Stimulated activated CD4-positive, alpha-beta T cell treated with anti-CD3 and anti-CD28 coated beads, Interleukin-1b, Interleukin-23, amount 100 ng/mL, for 4 hours (primary cell): Measurements from ENCODE around the gene DVL3.
"Not testable (repeated sequence)": the region's sequence is repeated elsewhere in the genome, so short reads cannot be mapped to it uniquely, and the experiment has no call there.

Experiments
- DNase-seq, 2 donors: peaks; one replicate each; pipeline ENCODE4 v3.0.0-alpha.2; 2020; ENCODE audit warnings: low read depth in 2 of 2

The DVL3 gene

GRCh38 chr3:184154885-184155643 is at the start of gene DVL3:
Gene DVL3, plus strand, starts transcription at chr3:184155377. Its CDS starts 259 bp downstream, at chr3:184155636.
- DNase-seq, result peak in 1 of 2 donors; percentile 45

DNA sequence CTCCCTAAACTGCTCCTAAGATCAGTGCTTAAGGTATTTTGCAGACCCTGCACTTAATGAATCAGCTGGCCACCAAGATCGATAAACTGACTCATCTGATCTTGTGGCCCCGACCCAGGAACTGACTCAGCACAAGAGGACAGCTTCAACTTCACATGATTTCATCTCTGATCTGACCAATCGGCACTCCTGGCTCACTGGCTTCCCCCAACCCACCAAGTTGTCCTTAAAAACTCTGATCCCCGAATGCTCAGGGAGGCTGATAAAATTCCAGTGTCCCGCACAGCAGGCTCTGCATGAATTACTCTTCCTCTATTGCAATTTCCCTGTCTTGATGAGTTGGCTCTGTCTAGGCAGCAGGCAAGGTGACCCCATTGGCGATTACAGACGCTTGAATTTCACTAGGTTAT is 44.9 kb upstream of the DVL3 start:
- no peak for DNase-seq

GRCh38 chr3:184116017-184116416 is 39.2 kb upstream of the DVL3 start:
- DNase-seq, result no peak

DNA sequence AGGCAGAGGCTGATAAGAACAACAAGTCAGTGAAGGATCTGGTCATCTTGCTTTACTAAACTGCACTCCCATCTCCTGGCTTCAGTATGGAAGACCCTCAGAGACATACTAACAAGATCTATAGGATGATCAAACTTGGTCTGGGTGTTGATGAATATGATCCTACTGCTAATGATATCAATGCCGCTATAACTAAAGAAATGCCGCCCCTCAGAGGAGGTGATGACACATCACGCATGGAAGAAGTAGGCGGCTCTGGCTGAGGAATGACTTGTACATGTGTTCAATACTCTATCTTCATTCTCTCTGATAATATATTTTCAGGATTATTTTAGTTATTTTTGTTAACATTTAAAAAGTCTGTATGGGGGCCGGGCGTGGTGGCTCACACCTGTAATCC is 37.5 kb upstream of the DVL3 start:
- DNase-seq, result no peak

GRCh38 chr3:184121031-184121430 is 34.1 kb upstream of the DVL3 start:
- not testable (repeated sequence) for DNase-seq

- no peak for DNase-seq
Observed at GRCh38 chr3:184126006-184126405, 29.2 kb upstream of the DVL3 start.

DNA sequence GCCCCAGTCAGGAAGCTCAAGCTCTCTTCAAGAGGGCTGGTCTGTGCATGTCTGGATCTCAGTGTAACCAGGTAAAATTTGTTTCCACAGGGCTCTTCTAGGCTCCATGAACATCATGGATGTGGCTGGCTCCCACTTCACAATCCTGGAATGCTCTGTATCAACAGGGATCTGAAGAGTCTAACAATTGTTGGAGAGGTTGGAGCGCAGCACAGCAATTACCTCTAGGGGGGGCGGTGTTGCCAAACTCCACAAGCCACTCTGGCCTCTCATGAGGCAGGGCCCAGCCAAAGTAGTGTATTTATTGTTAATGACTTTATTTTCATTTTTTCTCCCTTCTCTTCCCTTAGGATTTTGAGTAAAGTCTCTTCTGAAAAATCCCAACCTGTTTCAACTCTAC is 26.2 kb upstream of the DVL3 start:
- no peak for DNase-seq

- no peak for DNase-seq
Observed at GRCh38 chr3:184132945-184133344, 22.2 kb upstream of the DVL3 start.

DNA sequence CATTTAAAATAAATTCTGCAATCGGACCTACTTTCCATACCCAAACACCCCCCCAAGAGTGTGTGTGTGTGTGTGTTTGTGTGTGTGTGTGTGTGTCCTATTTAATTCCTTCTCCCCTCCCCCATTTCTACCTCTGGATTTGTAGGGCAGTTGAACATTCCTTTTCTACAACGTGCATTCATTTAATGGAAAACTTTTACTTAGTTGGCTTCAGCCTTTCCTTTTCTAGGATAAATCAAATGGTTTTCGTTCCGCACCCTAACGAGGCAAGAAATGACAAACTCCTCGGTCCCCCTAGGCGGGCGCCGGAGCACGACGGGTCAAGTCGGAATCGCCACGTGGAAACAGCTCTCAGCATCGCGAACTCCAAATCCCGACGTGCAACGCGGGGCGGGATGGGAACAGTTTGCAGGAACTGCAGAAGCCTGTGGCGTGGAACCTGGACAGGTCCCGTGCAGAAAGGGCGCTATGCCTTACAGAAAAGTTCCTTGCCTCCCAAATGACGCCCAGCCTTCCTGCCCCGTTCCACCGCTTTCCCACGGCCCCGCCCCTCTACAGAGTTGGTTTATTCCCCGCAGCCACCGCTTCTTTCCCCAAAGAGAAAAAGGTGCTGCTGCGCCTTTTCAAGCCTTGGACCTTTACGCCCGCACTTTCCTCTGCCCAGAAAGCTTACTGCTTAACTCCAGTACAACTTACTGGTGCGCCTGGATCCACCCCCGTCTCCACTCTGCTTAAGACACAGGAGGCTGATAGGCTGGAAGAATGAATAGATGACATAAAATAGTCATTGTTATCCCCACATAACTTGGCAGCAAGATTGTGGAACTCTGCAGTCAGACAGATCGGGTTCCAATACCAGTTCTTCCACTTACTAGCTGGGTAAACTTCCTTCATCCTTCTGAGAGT is 21.1 kb upstream of the DVL3 start:
- peak in 1 of 2 donors; percentile 54 for DNase-seq

- DNase-seq, result no peak
Observed at GRCh38 chr3:184134746-184135148, 20.4 kb upstream of the DVL3 start.

- DNase-seq, result peak; percentile 77 to 79
Observed at GRCh38 chr3:184135149-184135910, 19.8 kb upstream of the DVL3 start, which contains the start of gene EIF2B5. Gene EIF2B5, plus strand, starts transcription at chr3:184135358. Its CDS starts 28 bp downstream, at chr3:184135386.

DNA sequence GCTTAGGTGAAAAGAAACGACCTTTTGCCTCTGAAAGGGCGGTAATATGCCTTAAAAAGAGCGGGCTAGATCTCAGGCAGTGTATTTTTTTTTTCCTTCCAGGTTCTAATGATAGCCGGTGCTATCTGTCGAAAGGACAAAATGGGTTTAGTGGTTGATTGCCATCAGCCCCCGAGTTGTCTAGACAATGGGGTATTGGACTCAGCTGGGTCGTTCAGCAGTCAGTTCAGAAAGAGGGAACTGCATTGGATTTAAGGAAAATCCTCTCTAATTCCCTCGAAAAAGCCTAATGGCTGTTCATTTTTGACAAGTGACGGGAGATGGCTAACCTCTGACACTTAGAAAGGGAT is 19.3 kb upstream of the DVL3 start:
- no peak for DNase-seq

- no peak for DNase-seq
Observed at GRCh38 chr3:184140436-184140835, 14.7 kb upstream of the DVL3 start.

- DNase-seq, result no peak
Observed at GRCh38 chr3:184142199-184142598, 13.0 kb upstream of the DVL3 start.

GRCh38 chr3:184143327-184143726 is 11.8 kb upstream of the DVL3 start:
- DNase-seq, result no peak

DNA sequence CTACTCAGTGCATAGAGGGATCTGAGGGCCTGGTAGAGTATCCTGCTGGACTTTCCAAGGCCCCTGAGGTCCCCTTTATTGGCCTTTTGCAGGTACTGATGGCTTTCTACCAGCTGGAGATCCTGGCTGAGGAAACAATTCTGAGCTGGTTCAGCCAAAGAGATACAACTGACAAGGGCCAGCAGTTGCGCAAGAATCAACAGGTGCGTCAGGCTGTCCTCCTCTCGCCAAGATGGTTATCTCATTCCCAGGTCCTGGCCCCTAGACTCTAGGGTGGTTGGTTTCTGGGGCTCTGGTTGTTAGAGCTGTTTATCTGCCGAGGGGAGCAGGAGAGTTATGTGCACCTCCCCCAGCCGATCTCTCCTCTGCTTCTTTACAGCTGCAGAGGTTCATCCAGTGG is 10.7 kb upstream of the DVL3 start:
- no peak for DNase-seq

GRCh38 chr3:184145111-184145524 is 10.1 kb upstream of the DVL3 start:
- peak in 1 of 2 donors; percentile 40 for DNase-seq

GRCh38 chr3:184145751-184146270 is 9.4 kb upstream of the DVL3 start:
- no peak for DNase-seq

DNA sequence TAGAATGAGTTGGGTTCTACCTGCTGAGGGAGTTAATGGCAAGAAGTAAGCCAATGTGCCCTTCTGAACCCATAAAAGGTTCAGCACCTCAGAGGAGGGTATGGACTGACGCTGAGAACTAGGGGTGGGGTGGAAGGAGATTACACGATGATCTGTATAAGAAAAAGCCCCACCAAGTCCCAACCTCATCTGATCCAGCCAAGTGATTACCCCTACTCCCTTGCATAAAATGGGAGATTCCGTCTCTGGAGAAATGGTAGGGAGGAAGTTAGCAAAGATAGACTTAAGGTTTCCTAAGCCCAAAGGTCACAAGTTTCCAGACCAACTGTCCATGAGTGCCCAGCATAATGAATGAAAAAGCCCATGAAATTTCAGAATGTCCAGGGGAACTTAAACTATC is 7.1 kb upstream of the DVL3 start:
- DNase-seq, result no peak

DNA sequence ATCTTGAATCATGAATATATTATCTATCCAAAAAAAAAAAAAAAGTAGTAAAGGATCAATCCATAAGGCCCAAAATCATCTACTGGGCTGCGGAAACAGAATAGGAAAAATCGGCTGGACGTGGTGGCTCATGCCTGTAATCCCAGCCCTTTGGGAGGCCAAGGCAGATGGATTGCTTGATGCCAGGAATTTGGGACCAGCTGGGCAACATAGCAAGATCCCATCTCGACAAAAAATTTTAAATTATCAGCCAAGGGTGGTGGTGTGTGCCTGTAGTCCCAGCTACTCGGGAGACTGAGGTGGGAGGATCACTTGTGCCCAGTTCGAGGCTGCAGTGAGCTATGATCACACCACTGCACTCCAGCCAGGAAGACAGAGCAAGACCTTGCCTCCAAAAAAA is 6.1 kb upstream of the DVL3 start:
- no peak for DNase-seq

GRCh38 chr3:184149770-184150169 is 5.4 kb upstream of the DVL3 start:
- DNase-seq, result not testable (repeated sequence)
